ENCODE results near the gene PDE2A. TPM values are rescaled to one million over a fixed set of nuclear protein-coding genes. Genes with fewer than 3 reads are reported as not detected.

Gene PDE2A
- polyA plus RNA-seq, 2 of the 4 experiments (the other 2 are of a cell fraction) = 0.62 to 1.5 TPM

DNA sequence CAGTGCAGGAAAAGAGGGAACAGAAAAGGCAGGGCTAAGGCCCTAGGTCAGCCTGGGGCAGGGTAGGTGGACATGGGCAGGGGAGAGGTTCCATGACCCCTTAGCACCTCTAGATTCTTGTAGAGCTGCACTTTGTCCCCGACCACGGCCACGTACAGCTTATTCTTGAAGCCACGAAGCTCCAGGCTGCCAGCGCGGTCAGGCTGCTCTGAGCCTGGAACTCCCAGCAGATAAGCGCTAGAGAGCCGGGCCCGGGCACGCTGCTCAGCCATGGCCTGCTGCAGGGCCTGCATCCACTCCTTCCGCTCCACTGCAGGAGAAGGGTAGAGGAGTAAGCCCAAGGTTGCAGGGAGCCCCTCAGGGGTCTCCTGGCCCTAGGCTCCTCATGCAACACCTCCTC is 36.1 kb upstream of the PDE2A start:
- no peaks in the 10 kb centered on the region for H3K4me1 ChIP-seq
- FAIRE-seq = no peak
- H3K9me3 ChIP-seq = no peaks in the 10 kb centered on the region
- DNase-seq (ENCODE audit: low read depth in 1 of 2, low spot score in 1 of 2) = no peak
- CTCF ChIA-PET = interaction anchor here (1.2 to 1.4 kb wide), 2 partner anchors 12 to 26 kb away, joined by 3 to 4 read pairs; no protein-coding TSS in a partner anchor
- no peak overlapping the region for H3K4me2 ChIP-seq
- POLR2A ChIA-PET = no interaction called here
- TF ChIP-seq RCOR1 (IDR thresholded peaks at IDR 0.05; ENCODE audit: low read depth, low read length) (no peak), RARB (CRISPR knock-in tag; IDR thresholded peaks at IDR 0.05) (no peak), EP300 (IDR thresholded peaks at IDR 0.05) (no peak), ZC3H11A (IDR thresholded peaks at IDR 0.05) (no peak)
- no peak for ATAC-seq
- no peak overlapping the region for H3K27ac ChIP-seq
- no peak overlapping the region for H3K4me3 ChIP-seq
- 90% methylated on average over 11 of the region's 11 CpGs for WGBS (ENCODE audit: missing lambda C conversion rate)

DNA sequence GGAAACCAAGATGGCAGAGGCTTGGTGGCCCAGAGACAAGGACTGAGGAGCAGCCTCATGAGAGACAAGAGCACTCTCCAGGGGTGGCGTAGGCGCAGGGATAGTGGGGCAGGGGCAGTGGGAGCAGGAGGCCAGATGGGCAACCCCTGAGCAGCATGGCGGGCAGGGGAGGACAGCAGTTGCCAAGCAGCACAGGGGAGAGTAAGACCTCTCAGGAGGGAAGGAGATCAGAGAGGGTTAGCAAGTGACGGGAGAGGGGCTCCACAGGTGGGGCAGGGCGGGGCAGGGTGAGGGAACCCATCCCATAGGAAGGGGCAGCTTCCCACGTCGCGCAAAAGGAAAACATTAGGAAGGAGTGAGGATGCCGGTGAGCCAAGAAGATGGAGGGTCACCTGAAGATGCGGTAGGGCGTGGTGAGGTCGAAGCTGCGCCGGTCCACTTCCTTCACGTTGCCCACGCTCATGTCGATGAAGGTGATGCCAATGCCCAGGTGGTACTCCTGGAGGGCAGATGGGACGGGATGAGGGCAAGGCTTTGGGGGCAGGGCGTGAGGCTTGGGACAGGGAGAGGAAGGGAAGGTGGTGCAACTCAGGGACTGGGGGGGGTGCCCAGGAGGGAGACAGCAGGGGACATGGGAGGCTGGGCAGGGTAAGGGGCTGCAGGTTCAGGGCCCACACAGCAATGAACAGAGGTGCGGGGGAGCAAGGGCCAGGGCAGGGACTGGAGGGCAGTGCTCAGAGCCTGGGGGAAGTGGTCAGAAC is 35.4 kb upstream of the PDE2A start:
- TF ChIP-seq, protein P1, sequence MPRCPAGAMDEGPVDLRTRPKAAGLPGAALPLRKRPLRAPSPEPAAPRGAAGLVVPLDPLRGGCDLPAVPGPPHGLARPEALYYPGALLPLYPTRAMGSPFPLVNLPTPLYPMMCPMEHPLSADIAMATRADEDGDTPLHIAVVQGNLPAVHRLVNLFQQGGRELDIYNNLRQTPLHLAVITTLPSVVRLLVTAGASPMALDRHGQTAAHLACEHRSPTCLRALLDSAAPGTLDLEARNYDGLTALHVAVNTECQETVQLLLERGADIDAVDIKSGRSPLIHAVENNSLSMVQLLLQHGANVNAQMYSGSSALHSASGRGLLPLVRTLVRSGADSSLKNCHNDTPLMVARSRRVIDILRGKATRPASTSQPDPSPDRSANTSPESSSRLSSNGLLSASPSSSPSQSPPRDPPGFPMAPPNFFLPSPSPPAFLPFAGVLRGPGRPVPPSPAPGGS (IDR thresholded peaks at IDR 0.05) = no peak
- TF ChIP-seq HOXA7 (CRISPR knock-in tag; IDR thresholded peaks at IDR 0.05) (no peak), RAD21 (conservative IDR thresholded peaks at IDR 0.05 in 1 of 2, IDR thresholded peaks at IDR 0.05 in 1 of 2) (no peak), NPAS2 (CRISPR knock-in tag; IDR thresholded peaks at IDR 0.05; ENCODE audit: borderline replicate concordance) (no peak), CHD4 (IDR thresholded peaks at IDR 0.05; ENCODE audit: borderline replicate concordance) (no peak)
- WGBS (ENCODE audit: missing lambda C conversion rate) = 91% methylated on average over 19 of the region's 20 CpGs
- H3K9me3 ChIP-seq = no peaks in the 10 kb centered on the region
- ChIA-PET POLR2A (no interaction called here), CTCF (interaction anchor here (0.6 to 1.4 kb wide), 8 partner anchors 9 to 480 kb away, joined by 3 to 4 read pairs (median 3); no protein-coding TSS in a partner anchor)
- H3K4me3 ChIP-seq = no peak overlapping the region
- H3K4me1 ChIP-seq = no peaks in the 10 kb centered on the region
- ATAC-seq (no peak), FAIRE-seq (no peak), DNase-seq (ENCODE audit: low read depth in 1 of 2, low spot score in 1 of 2) (no peak)
- no peak overlapping the region for H3K4me2 ChIP-seq
- no peak overlapping the region for H3K27ac ChIP-seq

DNA sequence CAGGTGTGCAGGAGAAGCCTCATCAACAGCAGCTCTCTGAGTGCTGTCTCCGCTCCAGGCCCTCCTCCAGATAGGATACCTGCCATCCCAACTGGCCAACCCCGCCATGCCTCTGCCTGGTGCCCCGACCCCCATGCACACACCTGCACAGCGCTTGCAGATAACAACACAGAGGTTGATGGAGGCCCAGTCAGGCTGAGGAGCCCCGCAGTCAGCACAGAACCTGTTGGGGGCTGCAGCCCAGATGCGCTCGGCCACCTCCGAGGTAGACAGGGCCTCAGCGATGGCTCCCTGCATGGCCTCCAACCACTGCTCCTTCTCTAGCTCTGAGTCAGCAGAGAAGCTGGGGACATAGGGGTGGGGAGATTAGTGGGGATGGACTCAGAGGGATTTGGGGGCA is 32.8 kb upstream of the PDE2A start:
- ATAC-seq = no peak
- no peak overlapping the region for H3K27ac ChIP-seq
- FAIRE-seq = no peak
- POLR2A ChIA-PET = no interaction called here
- no peaks in the 10 kb centered on the region for H3K9me3 ChIP-seq
- DNase-seq (ENCODE audit: low read depth in 1 of 2, low spot score in 1 of 2) = no peak
- CTCF ChIA-PET = no interaction called here
- 83% methylated on average over 2 of the region's 9 CpGs for WGBS (ENCODE audit: missing lambda C conversion rate)
- H3K4me3 ChIP-seq = no peak overlapping the region
- no peak for TF ChIP-seq ZFP36 (IDR thresholded peaks at IDR 0.05; ENCODE audit: borderline replicate concordance, partially characterized antibody)
- H3K4me2 ChIP-seq = no peak overlapping the region
- H3K4me1 ChIP-seq = no peaks in the 10 kb centered on the region

DNA sequence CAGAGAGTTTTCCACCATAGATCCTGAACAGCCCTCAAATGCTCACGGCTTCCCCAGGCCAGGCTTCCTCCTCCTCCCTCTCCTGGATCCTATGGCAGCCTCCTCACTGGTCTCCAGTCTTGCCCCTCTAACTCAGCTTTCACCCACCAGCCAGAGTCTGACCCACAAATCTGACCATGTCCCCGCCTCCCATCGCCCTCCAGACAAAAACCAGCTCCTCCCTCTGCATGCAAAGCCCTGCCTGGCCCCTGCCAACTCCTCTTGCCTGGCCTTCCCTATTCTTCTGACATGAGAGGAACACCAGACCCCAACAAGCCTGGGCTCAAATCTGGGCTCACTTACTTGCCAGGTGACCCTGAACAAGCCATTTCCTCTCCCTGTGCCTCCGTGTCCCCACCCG is 32.4 kb upstream of the PDE2A start:
- CTCF ChIA-PET = interaction anchor here (1.1 to 1.4 kb wide), 2 partner anchors 10 to 16 kb away, joined by 5 read pairs; no protein-coding TSS in a partner anchor
- WGBS (ENCODE audit: missing lambda C conversion rate) = 91% methylated on average over 5 of the region's 5 CpGs
- FAIRE-seq = no peak

More for the DNA sequence above, 32.4 kb upstream of the PDE2A start:
- POLR2A ChIA-PET = no interaction called here
- ATAC-seq (no peak), DNase-seq (ENCODE audit: low read depth in 1 of 2, low spot score in 1 of 2) (no peak)
- H3K9me3 ChIP-seq = no peaks in the 10 kb centered on the region
- H3K4me2 ChIP-seq = no peak overlapping the region
- H3K4me1 ChIP-seq = no peaks in the 10 kb centered on the region
- TF ChIP-seq TP53 (CRISPR knock-in tag; IDR thresholded peaks at IDR 0.05) = no peak
- TF ChIP-seq RAD21 (conservative IDR thresholded peaks at IDR 0.05 in 1 of 2, IDR thresholded peaks at IDR 0.05 in 1 of 2) = no peak
- no peak for TF ChIP-seq RARB (CRISPR knock-in tag; IDR thresholded peaks at IDR 0.05)
- TF ChIP-seq PHF8 (IDR thresholded peaks at IDR 0.05; ENCODE audit: borderline replicate concordance, low read depth) = no peak
- TF ChIP-seq FOXS1 (CRISPR knock-in tag; IDR thresholded peaks at IDR 0.05) = no peak
- H3K27ac ChIP-seq = no peak overlapping the region
- H3K4me3 ChIP-seq = no peak overlapping the region

All from A549 (cell line).